ENCODE measurements around the gene GPX4.
"Not testable (repeated sequence)": the region's sequence is repeated elsewhere in the genome, so short reads cannot be mapped to it uniquely, and the experiment has no call there.

GPX4 gene

DNA sequence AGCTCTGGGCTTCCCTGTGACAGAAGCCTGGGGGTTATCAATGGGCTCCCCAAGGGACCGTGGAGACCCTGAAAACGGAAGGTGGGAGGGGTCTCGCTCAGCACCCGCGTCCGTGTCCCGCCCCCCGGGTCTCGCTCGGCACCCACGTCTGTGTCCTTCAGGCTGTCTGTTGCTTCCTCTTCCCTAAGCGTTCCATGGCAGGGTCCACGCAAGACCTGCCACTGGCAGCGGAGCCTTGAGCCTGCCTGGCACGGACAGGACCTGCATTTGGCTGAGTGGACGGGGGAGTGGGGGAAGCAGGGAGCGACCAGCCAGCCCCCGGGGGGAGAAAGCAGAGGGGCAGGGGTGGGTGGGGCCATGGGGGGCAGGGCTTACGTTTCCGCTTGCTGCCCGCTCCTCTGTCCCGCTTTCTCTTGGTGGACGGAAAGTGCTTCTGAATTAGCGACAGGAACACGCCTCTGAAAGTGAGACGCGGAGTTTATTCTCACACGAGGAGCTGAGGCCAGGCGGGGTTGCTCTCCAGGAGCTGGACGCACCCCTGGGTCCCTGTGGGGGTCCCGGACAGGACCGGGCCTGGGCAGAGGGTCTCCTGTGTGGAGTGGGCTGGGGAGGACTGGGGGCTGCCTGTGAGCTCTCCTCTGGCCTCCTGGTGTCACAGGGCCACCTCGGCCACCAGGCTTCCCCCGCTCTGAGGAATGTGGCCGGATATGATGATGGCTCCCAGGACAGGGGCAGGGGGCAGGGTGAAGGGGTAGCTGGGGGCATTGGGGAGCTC is 12.0 kb downstream of the GPX4 start:
- no peak for DNase-seq

DNA sequence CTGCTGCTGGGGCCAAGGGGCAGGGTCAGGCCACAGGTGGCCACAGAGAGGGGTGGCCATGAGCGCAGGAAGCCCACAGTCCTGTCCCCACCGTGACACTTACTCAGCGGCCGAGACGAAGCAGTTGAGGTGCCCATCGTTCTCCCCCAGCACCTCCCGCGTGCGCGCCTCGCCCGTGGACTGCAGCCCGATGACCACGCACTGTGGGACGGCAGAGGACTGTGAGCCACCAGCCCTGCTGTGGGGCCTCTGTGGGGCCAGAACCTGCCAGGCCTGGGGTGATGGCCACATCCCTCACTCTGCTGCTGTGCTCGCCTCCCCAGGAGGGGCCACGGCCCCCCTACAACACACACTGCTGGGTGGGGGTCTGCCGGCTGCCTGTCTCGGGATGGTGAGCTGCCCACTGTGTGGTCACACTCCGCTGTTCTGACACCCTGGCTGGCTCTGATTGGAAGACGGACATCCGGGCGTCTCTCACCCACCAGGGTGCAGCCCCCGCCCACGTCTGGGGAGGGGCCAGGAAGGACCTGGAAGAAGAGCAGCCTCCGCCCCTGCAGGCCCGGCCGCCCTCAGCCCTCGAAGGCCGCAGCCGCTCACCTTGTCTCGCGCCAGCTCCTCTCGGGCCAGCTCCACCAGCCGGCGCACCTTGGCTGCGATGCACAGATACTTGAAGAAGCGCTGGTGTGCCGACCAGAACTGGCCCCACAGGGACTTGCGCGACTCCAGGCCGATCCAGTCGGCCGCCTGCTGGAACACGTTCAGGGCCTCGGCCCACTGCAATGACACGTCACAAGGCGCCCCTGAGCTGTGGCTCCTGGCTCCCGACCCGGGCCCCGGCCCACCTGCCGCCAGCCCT is 13.2 kb downstream of the GPX4 start:
- no peak for DNase-seq

DNA sequence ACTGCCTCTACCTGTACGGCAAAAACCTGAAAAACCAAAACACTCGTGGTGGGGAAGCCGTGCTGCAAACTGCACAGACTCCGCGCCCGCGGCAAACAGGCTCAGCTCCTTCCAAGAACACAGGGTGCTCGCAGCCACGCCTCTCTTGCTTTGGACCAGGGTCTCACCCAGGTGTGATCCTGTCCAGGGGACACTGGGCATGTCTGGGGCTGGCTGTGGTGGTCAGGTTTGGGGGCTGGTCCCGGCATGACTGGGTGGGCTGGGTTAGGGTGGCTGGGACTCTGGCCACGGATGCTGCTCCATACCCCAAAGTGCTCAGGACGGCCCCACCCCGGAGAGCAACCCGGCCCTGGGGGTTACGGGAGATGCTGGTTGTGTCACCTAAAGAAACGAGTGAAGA is 13.9 kb downstream of the GPX4 start:
- DNase-seq: no peak

DNA sequence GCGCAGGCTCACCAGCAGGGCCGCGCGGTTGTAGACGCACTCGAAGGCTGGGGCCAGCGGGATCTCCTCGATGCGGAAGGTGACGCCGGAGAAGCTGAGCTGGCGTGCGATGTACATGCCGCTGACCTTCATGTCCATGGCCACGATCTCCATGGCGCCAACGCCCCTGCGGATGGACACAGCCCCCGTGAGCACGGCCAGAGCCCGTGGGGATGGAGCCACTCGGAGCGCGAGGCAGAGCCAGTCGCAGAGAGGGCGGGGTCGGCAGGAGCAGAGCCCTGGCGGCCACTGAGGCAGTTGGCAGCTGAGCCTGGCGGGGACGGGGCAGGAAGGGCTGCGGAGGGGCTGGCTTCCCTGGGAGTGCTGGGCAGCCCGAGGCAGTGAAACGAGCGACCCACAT is 15.2 kb downstream of the GPX4 start:
- no peak for DNase-seq

DNA sequence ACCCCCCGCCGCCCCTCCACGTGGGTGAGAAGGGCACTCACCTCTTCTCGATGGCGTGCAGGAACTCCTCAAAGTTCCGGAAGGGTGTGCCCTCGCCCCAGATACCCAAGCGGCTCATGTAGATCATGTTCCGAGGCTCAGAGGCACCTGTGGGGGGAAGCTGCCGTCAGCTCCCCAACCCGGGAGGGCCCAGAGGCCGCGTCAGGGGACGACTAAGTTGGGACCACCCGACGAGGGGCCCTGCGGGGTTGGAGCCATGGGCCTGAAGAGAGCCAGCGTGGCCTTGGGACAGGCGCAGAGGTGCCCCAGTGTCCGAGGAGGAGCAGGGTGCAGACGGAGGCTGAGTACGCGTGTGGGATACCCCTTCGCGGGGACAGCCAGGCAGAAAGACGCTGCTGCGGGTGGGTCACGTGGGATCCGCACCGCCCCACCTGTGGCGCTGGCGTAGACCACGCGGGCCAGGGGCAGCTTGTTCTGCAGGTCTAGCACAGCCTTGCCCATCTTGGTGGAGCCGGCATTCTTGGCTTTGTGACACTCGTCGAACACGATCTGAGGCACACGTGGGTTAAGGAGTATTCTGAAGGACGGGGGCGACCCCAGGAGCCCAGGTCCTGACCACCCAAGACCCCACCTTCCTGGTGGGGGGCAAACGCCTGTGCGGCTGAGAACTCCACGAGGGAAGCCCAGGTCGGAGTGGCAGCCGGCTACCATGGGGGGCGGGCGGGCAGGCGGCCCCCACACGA is 15.9 kb downstream of the GPX4 start:
- no peak for DNase-seq

DNA sequence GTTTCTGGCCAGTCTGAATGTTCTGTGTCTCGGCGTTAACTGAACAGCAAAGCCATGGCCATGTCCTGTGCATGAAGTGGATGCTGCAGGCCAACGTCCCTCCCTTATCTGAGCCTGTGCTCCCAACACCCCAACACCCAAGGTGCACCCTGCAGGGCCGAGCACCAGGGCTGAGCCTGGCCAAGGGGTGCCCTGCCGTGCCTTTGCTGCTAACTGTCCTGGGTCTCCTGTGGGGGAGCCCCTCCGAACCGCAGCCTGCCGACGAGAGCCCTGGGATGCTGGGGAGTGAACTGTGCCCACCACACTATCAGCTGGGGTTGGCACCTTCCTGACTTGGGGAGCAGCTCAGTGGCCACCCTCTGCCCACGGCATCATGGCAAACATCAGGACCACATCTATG is 17.6 kb downstream of the GPX4 start:
- no peak for DNase-seq

DNA sequence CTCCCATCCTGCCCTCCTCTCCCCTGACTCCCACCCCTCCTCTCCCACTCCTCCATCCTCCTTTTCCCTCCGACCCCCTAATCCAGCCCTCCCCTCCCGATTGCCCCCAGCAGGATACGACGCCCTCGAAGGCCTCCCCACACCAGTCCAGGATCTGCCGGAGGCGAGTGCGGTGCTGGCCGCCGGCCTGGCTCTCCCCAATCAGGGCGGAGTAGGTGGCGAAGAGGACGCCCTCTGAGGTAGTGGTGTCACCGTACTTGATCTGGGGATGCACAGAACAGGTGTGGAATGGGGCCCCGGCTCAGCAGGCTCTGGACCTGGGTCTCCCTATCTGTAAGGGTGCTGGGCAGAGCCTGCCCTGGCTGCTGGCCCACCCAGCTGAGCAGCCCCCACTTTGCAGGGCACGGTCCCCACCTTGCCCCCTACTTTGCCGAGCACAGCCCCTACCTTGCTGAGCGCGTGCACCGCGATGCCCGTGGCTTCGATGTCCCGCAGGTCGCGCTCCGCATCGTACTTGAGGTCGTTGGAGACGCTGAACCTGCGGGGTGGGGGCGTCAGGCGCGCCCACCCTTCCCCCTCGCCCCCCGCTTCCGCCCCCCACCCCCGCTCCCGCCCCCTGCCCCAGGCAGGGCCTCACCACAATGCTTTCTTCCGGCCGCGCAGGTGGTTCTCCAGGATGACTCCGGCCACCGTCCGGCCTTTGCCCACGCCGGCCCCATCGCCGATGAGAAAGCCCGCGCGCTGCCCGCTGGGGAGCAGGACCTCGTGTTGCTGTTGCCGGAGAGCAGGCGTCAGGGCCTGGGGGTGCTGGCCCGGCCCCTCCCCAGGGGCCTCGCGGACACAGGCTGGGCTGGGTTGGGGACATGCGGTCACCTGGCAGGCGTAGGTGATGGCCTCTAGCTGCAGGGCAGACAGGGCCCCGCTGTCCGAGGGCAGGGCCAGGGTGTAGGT is 18.5 kb downstream of the GPX4 start:
- no peak for DNase-seq

DNA sequence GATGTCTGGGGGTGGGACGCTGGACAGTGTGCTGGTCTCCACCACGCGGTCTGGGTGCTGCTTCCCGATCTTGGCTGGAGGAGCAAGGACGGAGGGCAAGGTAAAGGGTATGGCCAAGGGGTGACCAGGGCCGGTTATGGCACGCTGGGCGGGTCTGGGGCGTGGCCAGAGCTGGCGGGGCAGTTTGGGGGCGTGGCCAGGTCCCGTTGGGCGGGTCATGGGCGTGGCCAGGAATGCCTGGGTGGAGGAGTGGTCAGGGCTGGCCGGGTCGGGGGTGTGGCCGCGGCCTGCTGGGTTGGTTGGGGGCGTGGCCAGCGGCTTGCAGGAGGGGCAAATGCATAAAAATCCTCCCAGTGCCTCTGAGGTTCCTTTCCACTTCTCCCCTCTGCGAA is 19.2 kb downstream of the GPX4 start:
- DNase-seq: no peak

DNA sequence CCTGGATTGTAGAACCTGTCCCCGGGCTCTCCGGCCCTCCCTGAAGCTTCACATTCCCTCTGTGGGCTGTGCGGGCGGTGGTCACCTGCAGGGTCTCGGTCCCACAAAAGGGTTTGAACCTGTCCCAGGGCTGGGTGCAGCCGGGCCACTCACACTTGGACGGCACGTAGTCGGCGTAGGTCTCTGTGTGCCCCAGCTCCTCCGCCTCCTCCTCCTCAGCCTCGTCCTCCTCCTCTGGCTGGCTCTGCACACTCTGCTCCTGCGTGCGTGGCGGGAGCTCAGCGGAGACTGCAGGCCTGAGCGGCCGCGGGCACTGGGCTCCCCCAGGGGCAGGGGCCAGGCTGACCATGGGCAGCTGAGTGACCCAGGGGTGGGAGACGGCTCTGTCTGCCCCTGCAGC is 19.6 kb downstream of the GPX4 start:
- no peak for DNase-seq

DNA sequence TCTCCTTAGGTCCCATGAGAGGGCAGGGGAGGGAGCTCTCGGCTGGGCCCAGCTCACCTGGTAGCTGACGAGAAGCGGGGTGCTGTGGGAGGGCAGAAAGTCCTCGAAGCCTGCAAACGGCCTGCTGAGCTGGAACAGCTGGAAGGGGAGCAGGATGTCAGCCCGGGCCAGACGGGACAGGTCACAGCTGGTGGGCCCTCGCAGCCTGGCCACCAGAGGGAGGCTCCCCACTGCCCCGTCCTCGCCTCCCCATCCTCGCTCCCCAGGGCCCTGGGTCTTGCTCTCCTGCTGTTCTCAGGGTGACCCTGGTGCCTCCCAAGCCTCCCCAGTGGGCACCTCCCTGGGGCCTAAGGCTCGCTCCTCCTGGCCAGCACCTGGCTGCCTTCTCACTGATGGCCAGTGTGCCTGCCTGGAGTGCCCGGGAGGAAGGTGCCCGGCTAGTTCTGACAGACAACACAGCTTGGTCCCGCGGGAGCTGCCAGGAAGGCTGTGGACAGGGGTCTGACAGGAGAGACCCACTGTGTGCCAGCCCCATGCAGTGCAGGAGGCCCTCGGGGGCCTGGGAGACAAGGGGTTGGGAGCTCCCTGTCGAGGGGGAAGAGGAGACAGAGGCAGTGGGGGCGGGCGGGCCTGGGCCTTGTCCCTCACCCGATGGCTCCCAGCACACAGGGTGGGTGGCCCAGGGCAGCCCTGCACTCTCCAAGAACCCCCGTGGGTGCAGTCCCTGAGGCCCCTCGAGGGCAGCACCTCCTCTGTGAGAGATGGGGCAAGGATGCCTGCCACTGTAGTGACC is 20.3 kb downstream of the GPX4 start:
- DNase-seq: no peak

DNA sequence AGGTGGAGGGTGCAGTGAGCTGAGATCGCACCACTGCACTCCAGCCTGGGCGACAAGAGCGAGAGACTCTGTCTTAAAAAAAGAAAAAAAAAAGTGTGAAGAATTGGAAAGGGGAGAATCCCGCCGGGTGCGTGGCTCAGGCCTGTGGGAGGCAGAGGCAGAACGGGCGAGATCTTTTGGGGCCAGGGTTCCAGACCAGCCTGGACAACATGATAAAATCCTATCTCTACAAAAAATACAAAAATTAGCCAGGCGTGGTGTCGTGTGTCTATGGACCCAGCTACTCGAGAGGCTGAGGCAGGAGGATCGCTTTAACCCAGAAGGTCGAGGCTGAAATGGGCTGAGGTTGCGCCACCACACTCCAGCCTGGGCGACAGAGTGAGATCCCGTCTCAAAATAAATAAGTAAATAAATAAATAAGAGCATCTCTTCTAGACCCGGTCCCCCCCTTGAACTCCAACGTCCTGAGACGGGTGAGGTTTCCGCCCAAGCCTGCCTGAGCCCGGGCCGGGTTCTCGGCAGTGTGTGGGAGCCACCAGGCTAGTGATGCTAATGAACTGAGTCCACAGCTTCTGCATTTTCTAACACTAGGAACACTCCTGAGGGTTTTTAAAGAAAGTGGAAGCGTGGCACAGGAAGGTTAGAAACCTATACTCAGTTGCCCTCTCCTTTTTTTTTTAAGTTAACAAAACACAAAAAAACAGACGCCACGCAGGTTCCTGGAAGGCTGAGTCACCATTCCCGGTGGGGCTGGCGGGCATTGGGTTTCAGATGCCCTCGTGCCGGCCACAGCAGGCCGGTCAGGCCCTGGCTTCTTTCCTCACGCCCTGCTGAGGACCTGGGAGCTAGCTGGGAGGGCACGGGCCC is 22.0 kb downstream of the GPX4 start:
- DNase-seq: no peak

DNA sequence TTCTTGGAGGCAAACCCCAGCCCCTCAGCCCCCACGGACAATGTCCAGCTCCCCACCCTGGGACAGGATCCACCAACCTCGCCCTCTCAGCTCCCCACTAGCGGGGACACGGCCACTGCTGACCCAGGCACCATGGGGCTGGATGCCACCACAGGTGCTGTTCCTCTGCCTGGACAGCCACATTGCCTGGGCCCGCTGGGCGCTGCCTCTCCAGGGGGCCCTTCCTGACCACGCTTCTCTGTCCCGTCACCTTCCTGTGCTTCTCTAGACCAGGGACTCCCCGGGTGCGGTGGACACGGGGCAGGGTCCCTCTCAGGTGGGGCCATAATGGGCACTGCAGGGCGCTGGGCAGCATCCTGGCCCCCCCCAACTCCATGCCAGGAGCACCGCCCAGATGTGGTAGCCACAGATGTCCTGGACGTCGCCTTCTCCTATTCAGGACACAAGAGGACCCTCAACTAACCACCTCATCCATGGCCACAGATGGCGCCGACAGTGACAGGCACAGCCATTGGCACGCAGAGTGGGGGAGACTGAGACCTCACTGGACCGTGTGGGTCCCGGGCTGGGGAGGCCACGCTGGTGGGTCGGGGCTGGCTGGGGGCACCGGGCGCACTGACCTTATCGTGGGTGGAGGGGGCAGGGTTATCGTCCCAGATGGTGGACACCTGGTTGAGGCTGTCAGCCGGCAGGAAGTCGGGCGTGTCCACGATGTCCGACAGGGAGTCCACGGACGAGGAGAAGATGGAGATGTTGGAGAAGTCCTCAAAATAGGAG is 23.4 kb downstream of the GPX4 start:
- DNase-seq: no peak

DNA sequence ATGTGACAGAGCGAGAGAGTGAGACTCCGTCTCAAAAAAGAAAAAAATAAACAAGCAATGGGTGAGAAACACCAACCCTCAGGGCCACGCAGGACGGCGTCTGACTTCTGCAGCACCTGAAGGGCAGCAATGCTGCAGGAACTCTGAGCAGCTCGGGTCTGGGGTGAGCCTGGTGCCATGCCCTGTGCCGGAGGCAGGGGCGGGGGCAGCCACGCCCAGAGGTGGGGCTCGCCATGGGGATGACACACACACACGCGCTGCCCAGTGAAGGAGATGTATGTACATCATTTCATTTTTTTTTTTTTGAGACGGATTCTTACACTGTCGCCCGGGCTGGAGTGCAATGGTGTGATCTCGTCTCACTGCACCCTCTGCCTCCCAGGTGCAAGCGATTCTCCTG is 24.3 kb downstream of the GPX4 start:
- DNase-seq: no peak

DNA sequence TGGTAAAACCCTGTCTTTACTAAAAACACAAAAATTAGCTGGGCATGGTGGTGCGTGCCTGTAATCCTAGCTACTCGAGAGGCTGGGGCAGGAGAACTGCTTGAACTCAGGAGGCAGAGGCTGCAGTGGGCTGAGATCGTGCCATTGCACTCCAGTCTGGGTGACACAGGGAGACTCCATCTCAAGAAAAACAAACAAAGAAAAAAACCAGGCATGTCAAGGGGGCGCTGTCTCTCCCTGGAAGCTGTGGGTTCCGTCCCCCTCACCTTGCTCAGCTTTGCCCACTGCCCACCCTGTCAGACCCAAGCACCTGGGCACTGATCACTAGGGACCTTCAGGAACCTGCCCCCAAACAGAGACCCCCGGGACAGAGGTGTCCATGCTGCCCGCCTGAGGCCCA is 25.3 kb downstream of the GPX4 start:
- DNase-seq: not testable (repeated sequence)

DNA sequence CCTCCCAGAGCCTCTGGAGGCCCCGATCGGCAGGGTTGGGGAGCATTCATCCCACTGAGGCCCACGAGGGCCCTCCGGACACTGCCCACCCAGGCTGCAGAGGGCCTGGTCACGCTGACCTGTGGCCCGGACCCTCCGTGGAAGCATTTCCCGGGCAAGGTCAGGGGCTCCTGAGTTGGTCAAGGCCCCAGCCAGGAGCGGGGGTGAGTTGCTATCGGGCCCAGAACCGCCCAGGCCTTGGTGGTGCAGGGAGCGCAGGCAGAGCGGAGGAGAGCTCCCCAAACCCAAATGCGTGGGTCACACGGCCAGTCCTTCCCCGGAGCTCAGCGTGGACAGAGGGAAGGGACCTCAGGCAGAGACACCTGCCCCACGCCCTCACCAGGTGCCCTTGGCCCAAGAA is 25.7 kb downstream of the GPX4 start:
- no peak for DNase-seq

DNA sequence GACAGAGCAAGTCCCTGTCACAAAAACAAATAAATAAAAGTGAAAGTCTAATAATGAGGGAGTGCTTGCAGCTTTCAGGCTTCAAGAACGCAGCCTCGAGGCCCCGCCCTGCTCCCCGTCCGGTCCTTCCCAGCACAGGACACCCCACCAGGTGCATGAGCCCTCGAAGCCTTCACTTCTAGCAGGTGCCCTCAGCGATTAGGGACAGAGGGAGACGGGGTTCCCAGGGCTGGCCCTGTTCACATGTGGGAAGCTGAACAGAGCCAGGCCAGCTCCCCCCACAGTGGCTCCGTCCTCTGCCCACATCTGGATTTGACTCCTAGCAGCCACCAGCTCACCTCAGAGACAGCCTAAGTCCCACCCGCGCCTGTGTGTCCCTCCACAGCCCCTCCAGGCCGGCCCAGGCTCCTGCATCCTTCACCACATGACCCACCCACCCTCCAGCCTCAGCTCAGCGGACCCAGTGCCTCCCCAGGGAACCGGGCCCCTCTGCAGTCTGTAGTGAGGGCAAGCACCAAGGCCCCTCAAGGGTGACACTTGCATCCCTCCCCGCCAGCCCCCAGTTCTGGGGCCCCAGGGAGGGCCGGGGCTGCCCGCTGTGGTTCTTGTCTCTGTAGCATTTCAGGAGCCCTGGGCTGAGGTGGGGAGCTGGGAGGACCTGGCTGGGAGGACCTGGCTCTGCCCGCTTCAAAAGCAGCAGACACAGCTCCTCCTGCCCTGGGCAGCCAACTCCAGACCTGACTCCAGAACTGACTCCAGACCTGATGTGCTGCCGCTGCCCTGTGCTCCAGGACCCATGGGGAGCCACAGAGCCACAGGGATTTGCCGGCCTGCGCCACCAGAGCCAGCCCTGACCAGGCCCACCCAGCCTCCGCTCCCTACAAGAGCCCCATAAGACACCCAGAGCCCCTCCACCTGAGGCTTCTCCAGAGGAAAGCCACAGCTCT is 27.2 kb downstream of the GPX4 start:
- DNase-seq: peak in 3 of 4 experiments; percentile 36 to 62 (median 56)

DNA sequence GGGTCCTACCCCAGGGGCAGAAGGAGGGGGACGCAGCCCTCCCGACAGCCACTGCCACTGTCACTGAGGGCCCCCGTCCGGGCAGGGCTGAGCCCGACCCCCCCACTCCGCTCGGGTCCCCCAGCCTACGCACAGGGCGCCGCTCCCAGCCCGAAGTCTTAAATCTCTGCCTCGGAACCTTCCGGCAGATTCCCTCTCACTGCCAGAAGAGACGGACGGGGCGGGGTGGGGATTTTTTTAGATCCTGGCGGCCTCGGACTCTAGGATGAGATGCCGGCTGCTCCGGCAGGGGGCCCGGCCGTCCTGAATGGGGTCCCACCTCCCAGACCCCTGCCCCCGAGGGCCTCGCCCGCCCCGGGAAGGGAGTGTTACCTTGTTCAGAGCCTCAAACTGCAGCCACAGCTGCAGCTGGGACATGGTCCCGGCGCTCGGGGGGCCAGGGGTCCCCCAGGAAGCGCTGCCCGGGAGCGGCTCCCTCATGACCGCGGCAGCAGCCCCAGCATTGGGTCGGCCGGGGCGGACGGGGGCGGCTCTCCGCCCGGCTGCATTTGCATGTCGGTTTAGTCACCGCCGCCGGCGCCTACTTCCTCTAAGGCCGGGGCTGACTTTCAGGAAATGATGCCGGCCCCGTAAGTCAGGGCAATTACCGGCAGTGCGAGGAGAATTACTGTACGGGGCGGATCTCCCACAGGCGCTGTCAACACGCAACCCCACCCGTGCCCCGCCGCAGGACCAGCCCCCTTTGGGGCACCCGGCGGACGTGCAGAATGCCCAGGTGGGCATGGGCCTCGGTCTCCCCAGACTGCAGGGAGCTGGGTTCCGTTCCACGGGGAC is 28.1 kb downstream of the GPX4 start:
- DNase-seq: peak; percentile 77 to 89 (median 85)
